ENCODE measurements around the gene MAMSTR.

DNA sequence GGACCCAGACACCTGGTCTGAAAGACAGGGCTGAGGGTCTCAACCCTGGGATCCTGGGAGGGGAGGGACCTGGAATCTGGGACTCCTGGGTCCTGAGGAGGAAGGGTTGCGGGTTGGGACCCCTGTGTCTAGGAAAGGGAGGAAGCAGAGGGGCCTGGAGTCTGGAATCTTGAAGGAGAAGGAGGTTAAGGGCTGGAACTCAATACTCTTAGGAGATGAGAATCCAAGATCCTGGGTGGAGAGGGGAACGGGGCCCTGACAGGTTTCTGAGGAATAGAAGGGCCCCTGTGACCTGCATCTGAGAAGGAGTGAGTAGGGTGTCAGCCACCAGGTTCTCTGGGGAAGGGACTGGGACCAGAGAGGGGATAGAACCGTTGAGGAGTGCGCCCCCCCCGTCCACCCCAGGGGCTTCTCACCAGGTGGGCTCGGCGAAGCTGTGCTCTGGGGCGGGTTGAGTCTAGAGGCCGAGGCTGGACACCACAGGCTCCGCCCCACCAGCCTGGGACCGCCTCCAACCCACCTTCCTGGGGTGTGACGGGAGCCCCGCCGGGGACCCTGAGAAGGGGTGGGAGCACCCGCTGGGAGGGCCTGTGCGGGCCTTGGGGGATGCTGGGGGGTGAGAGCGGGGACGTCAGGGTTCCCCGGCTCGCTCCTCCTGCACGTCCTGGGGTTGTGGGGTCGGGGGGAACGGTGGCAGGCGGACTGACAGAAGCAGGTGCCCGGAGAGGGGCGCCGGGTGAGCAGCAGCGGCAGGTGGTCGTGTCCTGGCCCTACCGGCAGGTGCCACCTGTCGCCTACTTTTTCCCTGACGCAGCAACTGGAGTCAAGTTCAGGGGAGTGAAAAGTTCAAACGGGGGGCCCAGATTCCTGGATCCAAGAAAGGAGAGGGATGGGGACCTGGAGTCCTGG, at the start of gene MAMSTR:
- TF ChIP-seq, protein P1, sequence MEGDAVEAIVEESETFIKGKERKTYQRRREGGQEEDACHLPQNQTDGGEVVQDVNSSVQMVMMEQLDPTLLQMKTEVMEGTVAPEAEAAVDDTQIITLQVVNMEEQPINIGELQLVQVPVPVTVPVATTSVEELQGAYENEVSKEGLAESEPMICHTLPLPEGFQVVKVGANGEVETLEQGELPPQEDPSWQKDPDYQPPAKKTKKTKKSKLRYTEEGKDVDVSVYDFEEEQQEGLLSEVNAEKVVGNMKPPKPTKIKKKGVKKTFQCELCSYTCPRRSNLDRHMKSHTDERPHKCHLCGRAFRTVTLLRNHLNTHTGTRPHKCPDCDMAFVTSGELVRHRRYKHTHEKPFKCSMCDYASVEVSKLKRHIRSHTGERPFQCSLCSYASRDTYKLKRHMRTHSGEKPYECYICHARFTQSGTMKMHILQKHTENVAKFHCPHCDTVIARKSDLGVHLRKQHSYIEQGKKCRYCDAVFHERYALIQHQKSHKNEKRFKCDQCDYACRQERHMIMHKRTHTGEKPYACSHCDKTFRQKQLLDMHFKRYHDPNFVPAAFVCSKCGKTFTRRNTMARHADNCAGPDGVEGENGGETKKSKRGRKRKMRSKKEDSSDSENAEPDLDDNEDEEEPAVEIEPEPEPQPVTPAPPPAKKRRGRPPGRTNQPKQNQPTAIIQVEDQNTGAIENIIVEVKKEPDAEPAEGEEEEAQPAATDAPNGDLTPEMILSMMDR (IDR thresholded peaks at IDR 0.05; ENCODE audit: low read depth, low read length), result no peak
- TF ChIP-seq POLR2A (IDR thresholded peaks at IDR 0.05; ENCODE audit: extremely low read depth, insufficient read length), result no peak
- TF ChIP-seq, protein P2, sequence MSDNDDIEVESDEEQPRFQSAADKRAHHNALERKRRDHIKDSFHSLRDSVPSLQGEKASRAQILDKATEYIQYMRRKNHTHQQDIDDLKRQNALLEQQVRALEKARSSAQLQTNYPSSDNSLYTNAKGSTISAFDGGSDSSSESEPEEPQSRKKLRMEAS (IDR thresholded peaks at IDR 0.05; ENCODE audit: low read depth, low read length), result no peak
